Effector memory CD8-positive, alpha-beta T cell (primary cell): ENCODE data around the gene MTCH2.
"Not testable (repeated sequence)": the region's sequence is repeated elsewhere in the genome, so short reads cannot be mapped to it uniquely, and the experiment has no call there.

Experiments
- ATAC-seq: fragments of 150-1000 bp; cut with Tn5 transposase; replicated peaks from 2 replicates; pipeline ENCODE4 v1.10.0; 2021; ENCODE audit warnings: mild to moderate bottlenecking, moderate library complexity
- DNase-seq, 3 experiments: peaks; one replicate each; pipeline ENCODE4 v3.0.0; 2021
- H3K27ac Mint-ChIP-seq, 2 donors: one replicate each; pipeline ENCODE4 v1.8.0; 2022; ENCODE audit warnings: mild to moderate bottlenecking in 2 of 2, mixed read lengths in 2 of 2, moderate library complexity in 2 of 2
- H3K27me3 Mint-ChIP-seq, 2 donors: one replicate each; pipeline ENCODE4 v1.8.0; 2022; ENCODE audit warnings: mixed read lengths in 2 of 2
- H3K36me3 Mint-ChIP-seq: one replicate; pipeline ENCODE4 v1.8.0; 2022; ENCODE audit warnings: mild to moderate bottlenecking, moderate library complexity, mixed read lengths; ENCODE audit not compliant: insufficient read depth
- H3K4me1 Mint-ChIP-seq, 2 donors: one replicate each; pipeline ENCODE4 v1.8.0; 2022; ENCODE audit warnings: low read depth in 2 of 2, mixed read lengths in 2 of 2
- H3K4me3 Mint-ChIP-seq, 2 donors: one replicate each; pipeline ENCODE4 v1.8.0; 2022; ENCODE audit warnings: mild to moderate bottlenecking in 2 of 2, mixed read lengths in 2 of 2, moderate library complexity in 2 of 2
- H3K9me3 Mint-ChIP-seq, 2 donors: one replicate each; pipeline ENCODE4 v1.8.0; 2022; ENCODE audit warnings: mixed read lengths in 2 of 2

The MTCH2 gene

GRCh38 chr11:47661245-47661644 lies 18.9 kb upstream of the MTCH2 start:
- Mint-ChIP-seq H3K4me1 (no peaks in the 10 kb centered on the region), H3K27ac (no peak overlapping the region), H3K36me3 (peaks cover 4% of the 10 kb centered on the region), H3K9me3 (no peaks in the 10 kb centered on the region), H3K4me3 (no peak overlapping the region), H3K27me3 (peaks cover 0 to 5% of the 10 kb centered on the region in 2 donors)
- ATAC-seq (no peak), DNase-seq (no peak)

GRCh38 chr11:47659276-47659675 lies 16.9 kb upstream of the MTCH2 start:
- DNase-seq: no peak
- peaks cover 4% of the 10 kb centered on the region for H3K36me3 Mint-ChIP-seq
- H3K4me1 Mint-ChIP-seq: no peaks in the 10 kb centered on the region
- H3K9me3 Mint-ChIP-seq: no peaks in the 10 kb centered on the region
- H3K27me3 Mint-ChIP-seq: peaks cover 0 to 5% of the 10 kb centered on the region in 2 donors
- H3K4me3 Mint-ChIP-seq: no peak overlapping the region
- ATAC-seq: no peak
- H3K27ac Mint-ChIP-seq: no peak overlapping the region

- Mint-ChIP-seq H3K36me3 (peaks cover 3% of the 10 kb centered on the region), H3K27me3 (peaks cover 0 to 5% of the 10 kb centered on the region in 2 donors), H3K27ac (no peak overlapping the region), H3K9me3 (peaks cover 0 to 6% of the 10 kb centered on the region in 2 donors), H3K4me1 (no peaks in the 10 kb centered on the region), H3K4me3 (no peak overlapping the region)
- no peak for DNase-seq
- ATAC-seq: no peak
Measured at GRCh38 chr11:47656260-47656885, 14.0 kb upstream of the MTCH2 start.

GRCh38 chr11:47651818-47652469 lies 9.6 kb upstream of the MTCH2 start:
- Mint-ChIP-seq H3K9me3 (peaks cover 0 to 6% of the 10 kb centered on the region in 2 donors), H3K27me3 (peaks cover 0 to 5% of the 10 kb centered on the region in 2 donors), H3K27ac (no peak overlapping the region), H3K4me3 (no peak overlapping the region), H3K4me1 (no peaks in the 10 kb centered on the region), H3K36me3 (peaks cover 3% of the 10 kb centered on the region)
- DNase-seq: no peak
- no peak for ATAC-seq

GRCh38 chr11:47649276-47649675 lies 6.9 kb upstream of the MTCH2 start:
- Mint-ChIP-seq H3K36me3 (peaks cover 3% of the 10 kb centered on the region), H3K27me3 (no peaks in the 10 kb centered on the region), H3K27ac (no peak overlapping the region), H3K4me1 (no peaks in the 10 kb centered on the region), H3K4me3 (no peak overlapping the region), H3K9me3 (peaks cover 0 to 6% of the 10 kb centered on the region in 2 donors)
- no peak for ATAC-seq
- DNase-seq: no peak

GRCh38 chr11:47646019-47646418 lies 3.7 kb upstream of the MTCH2 start:
- ATAC-seq (no peak), DNase-seq (no peak)
- Mint-ChIP-seq H3K27ac (peak overlapping the region; percentile 9 to 26), H3K36me3 (peaks cover 16% of the 10 kb centered on the region), H3K27me3 (no peaks in the 10 kb centered on the region), H3K4me1 (peaks cover 11 to 13% of the 10 kb centered on the region in 2 donors), H3K9me3 (no peaks in the 10 kb centered on the region), H3K4me3 (no peak overlapping the region)

GRCh38 chr11:47645500-47645899 lies 3.1 kb upstream of the MTCH2 start:
- DNase-seq (no peak), ATAC-seq (no peak)
- Mint-ChIP-seq H3K4me1 (peaks cover 13 to 14% of the 10 kb centered on the region in 2 donors), H3K9me3 (no peaks in the 10 kb centered on the region), H3K27ac (peak overlapping the region; percentile 9 to 26), H3K27me3 (no peaks in the 10 kb centered on the region), H3K4me3 (no peak overlapping the region), H3K36me3 (peaks cover 16% of the 10 kb centered on the region)

- H3K9me3 Mint-ChIP-seq: no peaks in the 10 kb centered on the region
- no peak for ATAC-seq
- DNase-seq: no peak
- H3K4me3 Mint-ChIP-seq: peak overlapping the region; percentile 89 to 94
- peak overlapping the region; percentile 96 to 98 for H3K27ac Mint-ChIP-seq
- H3K4me1 Mint-ChIP-seq: peaks cover 18% of the 10 kb centered on the region in 2 donors
- no peaks in the 10 kb centered on the region for H3K27me3 Mint-ChIP-seq
- H3K36me3 Mint-ChIP-seq: peaks cover 39% of the 10 kb centered on the region
Measured at GRCh38 chr11:47641600-47642098, 710 bp downstream of the MTCH2 start.

- H3K9me3 Mint-ChIP-seq, H3K27me3 Mint-ChIP-seq, ATAC-seq, DNase-seq: not testable (repeated sequence)
- H3K36me3 Mint-ChIP-seq: peaks cover 42% of the 10 kb centered on the region
- H3K4me3 Mint-ChIP-seq: peak overlapping the region in 1 of 2 donors; percentile 27
- peaks cover 18% of the 10 kb centered on the region in 2 donors for H3K4me1 Mint-ChIP-seq
- H3K27ac Mint-ChIP-seq: peak overlapping the region; percentile 17 to 98
Measured at GRCh38 chr11:47640506-47640905, 1.9 kb downstream of the MTCH2 start.

GRCh38 chr11:47636331-47636730 lies 6.0 kb downstream of the MTCH2 start:
- not testable (repeated sequence) for H3K27me3 Mint-ChIP-seq, H3K4me3 Mint-ChIP-seq, H3K9me3 Mint-ChIP-seq, H3K4me1 Mint-ChIP-seq, H3K27ac Mint-ChIP-seq, ATAC-seq, DNase-seq
- H3K36me3 Mint-ChIP-seq: peaks cover 66% of the 10 kb centered on the region

- Mint-ChIP-seq H3K4me3 (no peak overlapping the region), H3K9me3 (no peaks in the 10 kb centered on the region), H3K27ac (no peak overlapping the region), H3K36me3 (peaks cover 81% of the 10 kb centered on the region), H3K27me3 (no peaks in the 10 kb centered on the region), H3K4me1 (no peaks in the 10 kb centered on the region)
- no peak for ATAC-seq
- no peak for DNase-seq
Measured at GRCh38 chr11:47631473-47631872, 10.9 kb downstream of the MTCH2 start.

GRCh38 chr11:47628026-47628425 lies 14.3 kb downstream of the MTCH2 start:
- no peak for ATAC-seq
- DNase-seq: no peak
- Mint-ChIP-seq H3K9me3 (no peaks in the 10 kb centered on the region), H3K27ac (no peak overlapping the region), H3K36me3 (peaks cover 88% of the 10 kb centered on the region), H3K27me3 (no peaks in the 10 kb centered on the region), H3K4me1 (no peaks in the 10 kb centered on the region), H3K4me3 (no peak overlapping the region)

GRCh38 chr11:47626234-47626633 lies 16.1 kb downstream of the MTCH2 start:
- Mint-ChIP-seq H3K36me3 (peaks cover 73% of the 10 kb centered on the region), H3K9me3 (no peaks in the 10 kb centered on the region), H3K4me1 (no peaks in the 10 kb centered on the region), H3K4me3 (no peak overlapping the region), H3K27me3 (no peaks in the 10 kb centered on the region), H3K27ac (no peak overlapping the region)
- DNase-seq (no peak), ATAC-seq (no peak)

- H3K27me3 Mint-ChIP-seq: no peaks in the 10 kb centered on the region
- H3K9me3 Mint-ChIP-seq: no peaks in the 10 kb centered on the region
- peaks cover 45% of the 10 kb centered on the region for H3K36me3 Mint-ChIP-seq
- no peak overlapping the region for H3K4me3 Mint-ChIP-seq
- peaks cover 0 to 2% of the 10 kb centered on the region in 2 donors for H3K4me1 Mint-ChIP-seq
- H3K27ac Mint-ChIP-seq: no peak overlapping the region
- no peak for DNase-seq
- ATAC-seq: no peak
Measured at GRCh38 chr11:47620836-47621378, 21.5 kb downstream of the MTCH2 start.
